SK-N-MC (cell line): ENCODE data around the gene NME3.

Experiments used
- EZH2 ChIP-seq: fragments of 200-600 bp; sonication (generic); IDR thresholded peaks from one replicate; pipeline ENCODE4 v1.6.1; 2017; ENCODE audit warnings: antibody characterized with exemption
- FOXP2 ChIP-seq: optimal IDR thresholded peaks from 2 replicates; pipeline ENCODE3; 2011; ENCODE audit warnings: mild to moderate bottlenecking, moderate library complexity; ENCODE audit not compliant: insufficient read depth; ENCODE audit errors: extremely low read length, control extremely low read depth
- POLR2AphosphoS5 ChIP-seq: IDR thresholded peaks from 2 replicates; pipeline ENCODE4 v1.6.1; 2012; ENCODE audit warnings: mild to moderate bottlenecking, low read depth, low read length, borderline replicate concordance

- TF ChIP-seq POLR2AphosphoS5 (no peak), EZH2 (no peak), FOXP2 (no peak)
These were observed 41.4 kb upstream of the NME3 start for GRCh38 chr16:1812732-1813163.
